Kasumi-1 (cell line): Measurements from ENCODE around the gene MAN1A2.

ENCODE experiments used
- DNase-seq, 2 experiments: peaks; one replicate each; lab custom pipeline; 2025; lab: John Stamatoyannopoulos, UW

The MAN1A2 gene

GRCh38 chr1:117576236-117576635 is 209.0 kb downstream of the MAN1A2 start:
- DNase-seq, result no peak

GRCh38 chr1:117577191-117577885 is 210.1 kb downstream of the MAN1A2 start:
- DNase-seq, result no peak

GRCh38 chr1:117578466-117578865 is 211.2 kb downstream of the MAN1A2 start:
- no peak for DNase-seq
